ENCODE measurements around the gene ARHGAP10.

DNA sequence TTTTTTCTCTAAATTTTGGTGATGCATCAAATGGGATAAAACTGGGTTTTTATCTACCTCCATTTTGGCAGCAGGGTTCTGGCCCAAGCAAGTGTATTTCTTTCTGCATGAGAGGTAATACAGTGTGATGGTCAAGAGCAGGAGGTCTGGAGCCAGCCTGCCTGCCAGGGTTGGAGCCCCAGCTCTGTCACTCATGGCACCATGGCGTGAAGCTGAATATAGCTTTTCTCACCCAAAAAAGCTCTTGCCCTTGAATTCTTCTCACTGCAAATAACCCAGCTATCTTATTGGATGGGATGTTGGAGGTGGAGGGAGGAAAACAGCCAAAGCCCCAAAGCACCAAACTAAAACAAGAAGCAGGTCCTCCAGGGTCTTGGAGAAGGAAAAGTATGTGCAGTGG, 218.4 kb downstream of the ARHGAP10 start:
- TF ChIP-seq GATA2 (IDR thresholded peaks at IDR 0.05; ENCODE audit: low read depth, low read length) (no peak), GATA3 (IDR thresholded peaks at IDR 0.05; ENCODE audit: low read depth, low read length) (no peak)

Measured in SH-SY5Y (cell line).